Measurements from ENCODE around the gene SLC29A3. TPM values are rescaled to one million over a fixed set of nuclear protein-coding genes. Genes with fewer than 3 reads are reported as not detected.

The SLC29A3 gene
- polyA plus RNA-seq, 1 donor (not counting 4 experiments of a cell fraction or from before 2014, with no cell fraction given): 0.52 TPM

- Histone ChIP-seq H3K79me2 (ENCODE audit: control insufficient read depth, insufficient read depth, low read length) (no peaks in the 10 kb centered on the region), H3K9me1 (ENCODE audit: control insufficient read depth, extremely low read depth, insufficient read depth, low read length) (no peaks in the 10 kb centered on the region), H3K27ac (ENCODE audit: control insufficient read depth, insufficient read depth, low read length) (no peak overlapping the region), H3K4me2 (ENCODE audit: control insufficient read depth, extremely low read depth, insufficient read depth, low read depth, low read length) (no peak overlapping the region), H3K4me3 (ENCODE audit: control insufficient read depth in 2 of 3, extremely low read depth in 1 of 3, insufficient read depth in 2 of 3, low read depth in 1 of 3, low read length in 3 of 3) (no peak overlapping the region), H2AFZ (ENCODE audit: control insufficient read depth, low read length) (no peak overlapping the region), H3K36me3 (ENCODE audit: control insufficient read depth in 2 of 2, extremely low read depth in 1 of 2, insufficient read depth in 2 of 2, low read length in 2 of 2) (no peaks in the 10 kb centered on the region), H3K9ac (ENCODE audit: control insufficient read depth, extremely low read depth, insufficient read depth, low read length) (no peak overlapping the region), H3K27me3 (ENCODE audit: control insufficient read depth, extremely low read depth, insufficient read depth, low read length) (peaks cover 5% of the 10 kb centered on the region), H3K4me1 (ENCODE audit: control insufficient read depth, extremely low read depth, insufficient read depth, low read length) (peaks cover 4% of the 10 kb centered on the region), H3K9me3 (ENCODE audit: control insufficient read depth, low read depth, low read length) (no peaks in the 10 kb centered on the region), H4K20me1 (ENCODE audit: control insufficient read depth, extremely low read depth, insufficient read depth, low read length) (no peaks in the 10 kb centered on the region)
- dilution Hi-C loops (cut with MboI; ENCODE audit: extremely low pct_ligation_motif_present, low sequenced_read_pairs): no loop called here
- FAIRE-seq (no peak), DNase-seq (ENCODE audit: low read depth, low spot score) (no peak)
- TF ChIP-seq CTCF (optimal IDR thresholded peaks at IDR 0.05 in 1 of 3, IDR thresholded peaks at IDR 0.05 in 1 of 3, conservative IDR thresholded peaks at IDR 0.05 in 1 of 3; ENCODE audit: extremely low read depth in 1 of 3, insufficient read depth in 2 of 3, low read length in 3 of 3) (no peak), EZH2 (IDR thresholded peaks at IDR 0.05; ENCODE audit: low read length) (no peak)
These were observed 40.4 kb downstream of the SLC29A3 start for GRCh38 chr10:71359364-71360046.

- Histone ChIP-seq H4K20me1 (ENCODE audit: control insufficient read depth, extremely low read depth, insufficient read depth, low read length) (no peaks in the 10 kb centered on the region), H3K27me3 (ENCODE audit: control insufficient read depth, extremely low read depth, insufficient read depth, low read length) (peaks cover 5% of the 10 kb centered on the region), H3K9me1 (ENCODE audit: control insufficient read depth, extremely low read depth, insufficient read depth, low read length) (no peaks in the 10 kb centered on the region), H3K4me2 (ENCODE audit: control insufficient read depth, extremely low read depth, insufficient read depth, low read depth, low read length) (no peak overlapping the region), H3K4me3 (ENCODE audit: control insufficient read depth in 2 of 3, extremely low read depth in 1 of 3, insufficient read depth in 2 of 3, low read depth in 1 of 3, low read length in 3 of 3) (no peak overlapping the region), H3K9me3 (ENCODE audit: control insufficient read depth, low read depth, low read length) (no peaks in the 10 kb centered on the region), H2AFZ (ENCODE audit: control insufficient read depth, low read length) (no peak overlapping the region), H3K27ac (ENCODE audit: control insufficient read depth, insufficient read depth, low read length) (no peak overlapping the region), H3K36me3 (ENCODE audit: control insufficient read depth in 2 of 2, extremely low read depth in 1 of 2, insufficient read depth in 2 of 2, low read length in 2 of 2) (no peaks in the 10 kb centered on the region), H3K79me2 (ENCODE audit: control insufficient read depth, insufficient read depth, low read length) (no peaks in the 10 kb centered on the region), H3K4me1 (ENCODE audit: control insufficient read depth, extremely low read depth, insufficient read depth, low read length) (peaks cover 6% of the 10 kb centered on the region), H3K9ac (ENCODE audit: control insufficient read depth, extremely low read depth, insufficient read depth, low read length) (no peak overlapping the region)
- DNase-seq (ENCODE audit: low read depth, low spot score): no peak
- no peak for FAIRE-seq
- TF ChIP-seq CTCF (optimal IDR thresholded peaks at IDR 0.05 in 1 of 3, IDR thresholded peaks at IDR 0.05 in 1 of 3, conservative IDR thresholded peaks at IDR 0.05 in 1 of 3; ENCODE audit: extremely low read depth in 1 of 3, insufficient read depth in 2 of 3, low read length in 3 of 3): no peak
- TF ChIP-seq EZH2 (IDR thresholded peaks at IDR 0.05; ENCODE audit: low read length): no peak
- dilution Hi-C loops (cut with MboI; ENCODE audit: extremely low pct_ligation_motif_present, low sequenced_read_pairs): no loop called here
These were observed 41.7 kb downstream of the SLC29A3 start for GRCh38 chr10:71360735-71361134.
